Lower leg skin (tissue), 4 donors: ENCODE data around the gene TPST2. TPM values are rescaled to one million over a fixed set of nuclear protein-coding genes. Genes with fewer than 3 reads are reported as not detected.

Experiments used
- DNase-seq, 2 donors: peaks; one replicate each; pipeline ENCODE4 v3.0.0-alpha.2; 2019; ENCODE audit warnings: low spot score in 2 of 2
- H3K4me3 ChIP-seq: fragments of 200-600 bp; sonication (generic); 2 replicates; pipeline ENCODE4 v1.5.1; 2017; ENCODE audit warnings: mild to moderate bottlenecking, low read depth; ENCODE audit not compliant: poor library complexity, severe bottlenecking
- CTCF ChIP-seq, 3 donors: fragments of 450-650 bp; IDR thresholded peaks; one replicate each; pipeline ENCODE4 v1.5.1; 2016; ENCODE audit warnings: antibody characterized with exemption in 3 of 3, mild to moderate bottlenecking in 3 of 3, moderate library complexity in 2 of 3
- POLR2A ChIP-seq, 2 donors: fragments of 450-650 bp; IDR thresholded peaks; one replicate each; pipeline ENCODE4 v1.6.1; 2016 to 2017; ENCODE audit warnings: antibody characterized with exemption in 2 of 2, mild to moderate bottlenecking in 1 of 2, moderate library complexity in 1 of 2
- WGBS, 2 donors: methylation state at CpG; one replicate each; pipeline ENCODE4 v1.1.5; 2018; 5-methylcytosine and 5-hydroxymethylcytosine counted together
- intact Hi-C: fragments of 100-400 bp; cut with DNase I; formaldehyde crosslinking; loops from one replicate; pipeline ENCODE4 v1.15.0; 2023; ENCODE audit warnings: low total_unique reads
- total RNA-seq, 4 donors: library from RNA; depleted of rRNA; stranded (reverse); fragments of >200 nt; gene quantifications; one replicate each; pipeline ENCODE4 v1.1.0, GENCODE V29; 2016

Gene TPST2
- total RNA-seq, 4 donors from 2014 or later = 54.9 to 60.6 (median 58.5) TPM

- TF ChIP-seq POLR2A (IDR thresholded peaks at IDR 0.05) (no peak), CTCF (IDR thresholded peaks at IDR 0.05) (no peak)
- H3K4me3 ChIP-seq = no peak overlapping the region
- WGBS, 2 donors = 79 to 82% methylated on average over 2 of the region's 2 CpGs
- intact Hi-C loops = no loop called here
- no peak for DNase-seq
Observed at GRCh38 chr22:26620197-26620596, 30.3 kb upstream of the TPST2 start.

GRCh38 chr22:26619510-26619909 lies 29.6 kb upstream of the TPST2 start:
- 42 to 51% methylated on average over 6 of the region's 6 CpGs for WGBS, 2 donors
- H3K4me3 ChIP-seq = no peak overlapping the region
- no peak for DNase-seq
- no peak for TF ChIP-seq CTCF (IDR thresholded peaks at IDR 0.05)
- intact Hi-C loops = no loop called here

GRCh38 chr22:26618455-26618854 lies 28.5 kb upstream of the TPST2 start:
- no peak for DNase-seq
- 68 to 94% methylated on average over 8 of the region's 8 CpGs for WGBS, 2 donors
- intact Hi-C loops = no loop called here
- H3K4me3 ChIP-seq = no peak overlapping the region
- no peak for TF ChIP-seq CTCF (IDR thresholded peaks at IDR 0.05)

GRCh38 chr22:26617271-26618199 lies 27.6 kb upstream of the TPST2 start, which contains the start of gene CRYBB1:
TSS of gene CRYBB1 (minus strand) at chr22:26618027. CDS start at chr22:26616319, 1,708 bp downstream.
- 72 to 77% methylated on average over 7 of the region's 7 CpGs for WGBS, 2 donors
- H3K4me3 ChIP-seq = no peak within 1 kb of the TSS
- no peak for TF ChIP-seq CTCF (IDR thresholded peaks at IDR 0.05)
- TF ChIP-seq POLR2A (IDR thresholded peaks at IDR 0.05) = no peak
- DNase-seq = no peak
- intact Hi-C loops = no loop called here

GRCh38 chr22:26616650-26617049 lies 26.7 kb upstream of the TPST2 start:
- DNase-seq = no peak
- no peak for TF ChIP-seq POLR2A (IDR thresholded peaks at IDR 0.05)
- no peak for TF ChIP-seq CTCF (IDR thresholded peaks at IDR 0.05)
- 71% methylated on average over 2 of the region's 2 CpGs for WGBS, 2 donors
- no peak overlapping the region for H3K4me3 ChIP-seq
- intact Hi-C loops = no loop called here
